T-helper 1 cell (primary cell): Measurements from ENCODE around the gene GBA2.

Source experiments
- DNase-seq, 5 donors: peaks; one replicate each; pipeline ENCODE4 v3.0.0-alpha.2; 2012 to 2020
- total RNA-seq, 4 donors: gene quantifications; one replicate each; lab custom pipeline; 2026; lab: John Stamatoyannopoulos, UW

GBA2 gene
- 28.2 to 62.4 (median 42.9) reads per million in 4 donors for total RNA-seq

GRCh38 chr9:35748858-35749514 is at the start of gene GBA2, which contains the start of gene RGP1:
TSS of gene GBA2 (minus strand) at chr9:35749228. CDS start at chr9:35748704, 524 bp downstream.
TSS of gene RGP1 (plus strand) at chr9:35749287. CDS start at chr9:35749756, 469 bp downstream.
- peak; percentile 41 to 76 (median 56) for DNase-seq

- no peak for DNase-seq
Measured at GRCh38 chr9:35797311-35798109, 48.5 kb upstream of the GBA2 start.

GRCh38 chr9:35795695-35796094 is 46.7 kb upstream of the GBA2 start:
- DNase-seq, result no peak

DNA sequence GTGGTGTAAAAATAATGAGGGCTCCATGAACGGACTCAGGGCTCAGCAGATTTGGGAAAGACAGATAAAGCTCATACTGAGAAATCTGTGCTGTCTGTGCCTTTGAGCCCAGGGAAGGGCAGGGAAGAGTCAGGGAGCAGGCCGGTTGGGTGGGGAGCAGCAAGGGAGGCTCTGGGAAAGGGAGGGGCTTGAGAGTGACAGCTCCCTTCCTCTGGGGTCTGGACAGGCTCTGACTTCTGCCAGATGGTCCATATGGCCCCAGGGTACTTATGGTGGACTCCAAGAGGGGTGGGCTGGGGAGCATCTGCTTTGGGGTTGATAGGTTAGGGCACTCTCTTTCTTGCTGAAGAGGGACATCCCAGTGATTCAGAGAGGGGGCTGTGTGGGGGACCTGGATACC is 44.4 kb upstream of the GBA2 start:
- no peak for DNase-seq

GRCh38 chr9:35792826-35793225 is 43.8 kb upstream of the GBA2 start:
- no peak for DNase-seq

DNA sequence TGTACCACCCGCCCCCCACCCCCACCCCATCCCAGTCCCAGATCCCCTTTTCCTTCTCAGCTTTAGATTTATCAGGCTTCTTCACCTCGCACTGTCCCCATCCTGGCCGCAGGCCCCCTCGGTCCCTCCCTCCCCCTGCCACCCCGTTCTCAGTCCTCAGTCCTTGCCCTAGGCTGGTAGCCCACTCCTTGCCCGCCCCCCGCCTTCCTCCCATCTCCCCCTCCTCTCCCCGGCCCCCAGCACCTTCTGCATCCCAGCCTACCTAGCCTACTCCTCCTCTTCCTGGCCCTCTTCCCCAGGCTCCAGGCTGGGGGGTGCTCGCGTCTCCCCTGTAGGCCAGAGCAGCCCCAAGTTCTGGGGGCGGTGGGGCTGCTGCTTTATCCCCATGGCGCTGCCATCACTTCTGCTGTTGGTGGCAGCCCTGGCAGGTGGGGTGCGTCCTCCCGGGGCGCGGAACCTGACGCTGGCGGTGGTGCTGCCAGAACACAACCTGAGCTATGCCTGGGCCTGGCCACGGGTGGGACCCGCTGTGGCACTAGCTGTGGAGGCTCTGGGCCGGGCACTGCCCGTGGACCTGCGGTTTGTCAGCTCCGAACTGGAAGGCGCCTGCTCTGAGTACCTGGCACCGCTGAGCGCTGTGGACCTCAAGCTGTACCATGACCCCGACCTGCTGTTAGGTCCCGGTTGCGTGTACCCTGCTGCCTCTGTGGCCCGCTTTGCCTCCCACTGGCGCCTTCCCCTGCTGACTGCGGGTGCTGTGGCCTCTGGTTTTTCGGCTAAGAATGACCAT is 43.2 kb upstream of the GBA2 start:
- DNase-seq, result no peak

DNA sequence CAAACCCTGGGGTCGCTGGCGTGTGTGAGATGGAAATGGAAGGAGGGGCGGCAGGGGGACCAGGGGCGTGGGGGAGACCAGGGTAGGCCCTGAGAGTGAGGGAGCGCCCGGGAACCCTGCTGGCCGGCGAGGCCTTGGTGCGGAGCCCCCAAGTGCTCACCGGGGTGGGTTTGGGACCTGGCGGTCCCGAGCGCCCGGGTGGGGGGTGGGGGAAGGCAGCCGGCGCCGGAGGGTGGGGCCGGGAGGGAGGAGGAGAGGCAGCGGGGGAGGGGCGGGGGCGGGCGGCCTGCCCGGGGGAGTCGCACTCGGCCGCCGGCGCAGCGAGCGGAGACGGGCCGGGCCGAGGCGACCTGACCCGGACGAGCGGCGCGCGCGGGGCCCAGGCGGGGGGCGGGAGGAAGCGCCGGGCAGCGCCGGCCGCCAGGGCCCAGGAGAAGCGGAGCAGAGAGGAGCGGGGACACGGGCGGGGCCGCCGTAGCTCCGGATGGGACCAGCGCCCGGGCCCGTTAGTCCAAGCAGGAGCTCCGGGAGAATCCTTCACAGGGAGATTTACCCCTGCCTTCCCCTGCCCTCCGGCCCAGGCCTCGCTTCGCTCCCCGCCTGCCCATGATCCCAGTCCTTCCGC is 42.4 kb upstream of the GBA2 start, which contains the start of gene NPR2:
NPR2 (plus strand) TSS at position 295 of the 625 bp plus-strand sequence. CDS start 818 bp downstream, outside the sequence.
- DNase-seq, result no peak

GRCh38 chr9:35790385-35791296 is 41.6 kb upstream of the GBA2 start:
- peak; percentile 20 to 55 (median 45) for DNase-seq

GRCh38 chr9:35790025-35790384 is 41.0 kb upstream of the GBA2 start:
- no peak for DNase-seq

DNA sequence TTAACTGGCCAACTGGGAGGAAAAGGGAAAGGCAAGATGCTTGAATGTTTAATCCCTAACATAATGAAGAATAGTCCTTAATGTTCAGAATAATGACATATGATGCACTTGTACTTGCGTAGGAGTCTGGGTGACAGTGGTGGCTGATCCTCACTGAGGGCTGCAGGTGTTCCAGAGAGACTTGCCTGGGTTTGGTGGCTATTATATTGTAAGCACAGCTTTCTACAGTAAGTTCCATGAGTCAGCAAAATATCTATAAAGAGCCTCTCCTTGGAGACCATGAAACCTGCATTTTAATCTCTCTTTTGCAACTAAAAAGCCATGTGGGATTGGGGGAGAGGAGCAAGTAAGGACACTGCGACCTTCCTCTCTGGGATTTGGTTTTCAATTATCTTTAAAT is 40.5 kb upstream of the GBA2 start:
- DNase-seq, result no peak

DNA sequence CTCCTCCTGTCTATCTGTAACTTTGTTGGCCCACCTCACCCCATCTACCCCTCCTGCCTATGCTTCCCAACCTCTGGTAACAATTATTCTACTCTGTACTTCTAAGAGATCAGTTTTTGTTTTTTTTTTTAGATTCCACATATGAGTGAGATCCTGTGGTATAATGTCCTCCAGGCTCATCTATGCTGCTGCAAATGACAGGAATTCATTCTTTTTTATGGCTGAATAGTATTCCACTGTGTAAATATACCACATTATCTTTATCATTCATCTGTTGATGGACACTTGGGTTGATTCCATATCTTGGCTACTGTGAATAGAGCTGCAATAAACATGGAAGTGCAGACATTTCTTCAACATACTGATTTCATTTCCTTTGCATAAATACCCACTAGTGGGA is 34.4 kb upstream of the GBA2 start:
- DNase-seq, result no peak

GRCh38 chr9:35781066-35781465 is 32.0 kb upstream of the GBA2 start:
- DNase-seq, result no peak

- no peak for DNase-seq
Measured at GRCh38 chr9:35778496-35778895, 29.5 kb upstream of the GBA2 start.

GRCh38 chr9:35776018-35776417 is 27.0 kb upstream of the GBA2 start:
- DNase-seq, result no peak

DNA sequence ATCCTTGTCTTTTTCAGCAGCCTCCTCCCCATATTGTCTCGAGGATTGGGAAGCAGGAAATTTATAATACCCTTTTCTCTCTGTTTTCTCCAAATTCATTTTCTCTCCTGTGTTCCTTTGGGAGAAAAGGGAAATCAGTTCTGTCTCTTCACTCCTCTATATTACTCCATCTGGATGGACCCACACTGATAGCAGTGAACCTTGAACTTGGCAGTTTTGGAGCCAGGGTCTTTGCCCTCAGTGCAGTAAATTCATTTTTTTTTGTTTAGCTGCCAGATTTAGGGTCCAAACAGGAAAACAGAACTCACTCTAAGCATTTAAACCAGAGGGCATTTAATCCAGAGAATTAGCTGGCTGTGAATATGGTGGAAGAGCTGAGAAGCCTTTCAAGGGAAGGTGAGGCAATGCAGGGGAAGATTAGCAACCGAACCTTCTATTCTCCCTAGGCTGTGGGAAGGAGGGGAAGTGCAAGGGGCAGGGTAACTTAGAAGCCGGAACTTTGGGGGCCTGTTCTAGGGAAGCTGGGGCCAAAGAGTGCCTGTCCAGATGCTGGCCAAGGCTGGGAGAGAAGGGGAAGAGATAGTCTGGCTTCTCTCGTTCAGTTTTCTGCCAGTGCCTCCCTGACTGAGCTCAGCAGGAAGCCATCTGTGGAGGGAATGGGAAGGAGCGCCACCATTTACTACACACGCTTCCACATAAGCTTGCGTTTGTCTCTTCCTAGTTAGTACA is 26.0 kb upstream of the GBA2 start:
- no peak for DNase-seq

DNA sequence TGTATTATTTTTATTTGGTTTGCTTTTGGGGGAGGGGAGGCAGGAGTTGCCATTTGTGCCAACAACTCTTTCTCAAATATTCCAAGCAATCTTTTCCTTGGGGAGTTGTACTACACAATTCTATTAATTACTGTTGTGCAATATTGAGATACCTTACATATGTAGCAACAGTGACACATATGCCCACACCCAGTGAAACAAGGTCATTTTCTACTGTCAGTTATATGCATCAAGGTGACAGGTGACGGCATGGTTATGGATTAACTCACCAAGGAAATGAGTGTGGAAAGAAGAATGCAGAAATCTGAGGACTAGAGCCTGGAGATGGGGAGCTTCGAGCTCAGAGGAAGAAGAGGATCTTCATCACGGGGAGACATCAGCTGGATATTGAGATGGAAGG is 22.9 kb upstream of the GBA2 start:
- DNase-seq, result no peak

DNA sequence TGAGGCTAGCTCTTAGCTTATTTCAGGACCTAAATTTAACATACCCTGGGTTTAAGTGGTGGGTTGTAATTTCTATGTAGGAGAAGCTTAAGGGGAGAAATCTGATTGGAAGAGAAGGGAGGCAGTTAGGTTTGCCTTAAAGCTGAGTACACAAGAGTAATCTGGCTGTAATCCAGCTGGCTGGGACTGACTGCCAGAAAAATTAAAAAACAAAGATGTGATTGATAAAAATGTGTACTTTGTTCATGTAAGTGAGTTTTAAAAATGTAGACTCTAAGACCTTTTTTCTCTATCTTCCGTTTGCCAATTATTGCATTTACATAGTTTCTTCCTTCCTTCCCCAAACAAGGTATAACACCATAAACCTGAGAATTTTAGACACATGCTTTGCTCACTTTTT is 22.5 kb upstream of the GBA2 start:
- no peak for DNase-seq

GRCh38 chr9:35771075-35771433 is 22.0 kb upstream of the GBA2 start:
- DNase-seq, result no peak

DNA sequence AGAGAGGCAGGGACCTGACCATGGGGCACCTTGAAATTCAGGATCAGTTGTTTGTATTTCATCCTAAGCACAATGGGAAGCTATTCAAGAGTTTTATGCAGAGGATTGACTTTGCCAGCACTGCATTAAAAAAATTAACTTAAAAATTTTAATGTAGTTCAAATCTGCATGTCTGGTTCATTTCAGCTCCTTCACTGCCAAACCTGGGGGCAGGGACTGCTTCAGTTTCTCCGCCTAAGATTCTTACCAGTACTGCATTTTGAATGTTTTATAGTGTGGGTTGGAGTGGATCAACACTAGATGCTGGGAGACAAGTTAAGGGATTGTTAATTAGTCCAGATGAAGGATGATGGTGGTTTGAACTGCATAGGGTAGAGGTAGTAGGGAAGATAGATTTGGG is 20.7 kb upstream of the GBA2 start:
- no peak for DNase-seq

DNA sequence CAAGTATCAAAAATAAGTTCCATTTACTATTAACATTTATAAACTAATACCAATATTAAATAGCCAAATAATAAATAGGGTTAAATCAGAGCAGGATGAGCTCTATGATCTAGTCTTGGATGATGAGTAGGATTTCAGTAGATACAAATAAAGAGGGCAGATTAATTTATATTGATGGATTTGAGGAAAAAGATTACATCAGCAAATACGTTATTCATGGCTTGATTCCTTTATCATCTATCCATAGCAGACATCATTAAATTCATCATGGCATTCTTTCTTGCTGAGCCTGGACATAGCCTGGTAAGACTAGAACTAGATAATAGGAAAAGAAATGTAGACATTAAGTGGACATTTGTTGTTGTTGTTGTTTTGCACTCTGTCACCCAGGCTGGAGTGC is 18.4 kb upstream of the GBA2 start:
- no peak for DNase-seq

- DNase-seq, result no peak
Measured at GRCh38 chr9:35766997-35767396, 18.0 kb upstream of the GBA2 start.
